RWPE2 (cell line): ENCODE measurements around the gene AXIN2.

ENCODE experiments used
- ATAC-seq: fragments of 200-7000 bp; cut with Tn5 transposase; 3 replicates; pipeline ENCODE4 v1.9.1; 2021; ENCODE audit warnings: low read depth
- DNase-seq: peaks from one replicate; pipeline ENCODE4 v3.0.0-alpha.2; 2020; ENCODE audit warnings: low spot score
- H3K27ac ChIP-seq: fragments of 450-650 bp; 2 replicates; pipeline ENCODE4 v1.5.1; 2017; ENCODE audit warnings: mild to moderate bottlenecking; ENCODE audit not compliant: poor library complexity, severe bottlenecking
- H3K27me3 ChIP-seq: fragments of 250-450 bp; sonication (Bioruptor Pico); 2 replicates; pipeline ENCODE4 v1.5.1; 2021; ENCODE audit warnings: mild to moderate bottlenecking, moderate library complexity; ENCODE audit not compliant: insufficient read depth, poor library complexity, severe bottlenecking
- H3K36me3 ChIP-seq: fragments of 250-450 bp; sonication (Bioruptor Pico); 2 replicates; pipeline ENCODE4 v1.5.1; 2020; ENCODE audit warnings: low read depth, mild to moderate bottlenecking, moderate library complexity
- H3K4me1 ChIP-seq: fragments of 250-450 bp; sonication (Bioruptor Pico); 2 replicates; pipeline ENCODE4 v1.5.1; 2021; ENCODE audit warnings: mild to moderate bottlenecking, moderate library complexity; ENCODE audit not compliant: insufficient read depth, poor library complexity, severe bottlenecking
- H3K4me3 ChIP-seq: fragments of 250-450 bp; sonication (Bioruptor Pico); 2 replicates; pipeline ENCODE4 v1.5.1; 2021; ENCODE audit warnings: mild to moderate bottlenecking, moderate library complexity; ENCODE audit not compliant: severe bottlenecking
- H3K9me3 ChIP-seq: fragments of 250-450 bp; sonication (Bioruptor Pico); 2 replicates; pipeline ENCODE4 v1.5.1; 2021; ENCODE audit warnings: mild to moderate bottlenecking, moderate library complexity; ENCODE audit not compliant: severe bottlenecking
- CTCF ChIP-seq: fragments of 450-650 bp; IDR thresholded peaks from one replicate; pipeline ENCODE4 v1.5.1; 2017; ENCODE audit warnings: mild to moderate bottlenecking, moderate library complexity; ENCODE audit not compliant: poor library complexity, severe bottlenecking

AXIN2 gene, protein sequence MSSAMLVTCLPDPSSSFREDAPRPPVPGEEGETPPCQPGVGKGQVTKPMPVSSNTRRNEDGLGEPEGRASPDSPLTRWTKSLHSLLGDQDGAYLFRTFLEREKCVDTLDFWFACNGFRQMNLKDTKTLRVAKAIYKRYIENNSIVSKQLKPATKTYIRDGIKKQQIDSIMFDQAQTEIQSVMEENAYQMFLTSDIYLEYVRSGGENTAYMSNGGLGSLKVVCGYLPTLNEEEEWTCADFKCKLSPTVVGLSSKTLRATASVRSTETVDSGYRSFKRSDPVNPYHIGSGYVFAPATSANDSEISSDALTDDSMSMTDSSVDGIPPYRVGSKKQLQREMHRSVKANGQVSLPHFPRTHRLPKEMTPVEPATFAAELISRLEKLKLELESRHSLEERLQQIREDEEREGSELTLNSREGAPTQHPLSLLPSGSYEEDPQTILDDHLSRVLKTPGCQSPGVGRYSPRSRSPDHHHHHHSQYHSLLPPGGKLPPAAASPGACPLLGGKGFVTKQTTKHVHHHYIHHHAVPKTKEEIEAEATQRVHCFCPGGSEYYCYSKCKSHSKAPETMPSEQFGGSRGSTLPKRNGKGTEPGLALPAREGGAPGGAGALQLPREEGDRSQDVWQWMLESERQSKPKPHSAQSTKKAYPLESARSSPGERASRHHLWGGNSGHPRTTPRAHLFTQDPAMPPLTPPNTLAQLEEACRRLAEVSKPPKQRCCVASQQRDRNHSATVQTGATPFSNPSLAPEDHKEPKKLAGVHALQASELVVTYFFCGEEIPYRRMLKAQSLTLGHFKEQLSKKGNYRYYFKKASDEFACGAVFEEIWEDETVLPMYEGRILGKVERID

DNA sequence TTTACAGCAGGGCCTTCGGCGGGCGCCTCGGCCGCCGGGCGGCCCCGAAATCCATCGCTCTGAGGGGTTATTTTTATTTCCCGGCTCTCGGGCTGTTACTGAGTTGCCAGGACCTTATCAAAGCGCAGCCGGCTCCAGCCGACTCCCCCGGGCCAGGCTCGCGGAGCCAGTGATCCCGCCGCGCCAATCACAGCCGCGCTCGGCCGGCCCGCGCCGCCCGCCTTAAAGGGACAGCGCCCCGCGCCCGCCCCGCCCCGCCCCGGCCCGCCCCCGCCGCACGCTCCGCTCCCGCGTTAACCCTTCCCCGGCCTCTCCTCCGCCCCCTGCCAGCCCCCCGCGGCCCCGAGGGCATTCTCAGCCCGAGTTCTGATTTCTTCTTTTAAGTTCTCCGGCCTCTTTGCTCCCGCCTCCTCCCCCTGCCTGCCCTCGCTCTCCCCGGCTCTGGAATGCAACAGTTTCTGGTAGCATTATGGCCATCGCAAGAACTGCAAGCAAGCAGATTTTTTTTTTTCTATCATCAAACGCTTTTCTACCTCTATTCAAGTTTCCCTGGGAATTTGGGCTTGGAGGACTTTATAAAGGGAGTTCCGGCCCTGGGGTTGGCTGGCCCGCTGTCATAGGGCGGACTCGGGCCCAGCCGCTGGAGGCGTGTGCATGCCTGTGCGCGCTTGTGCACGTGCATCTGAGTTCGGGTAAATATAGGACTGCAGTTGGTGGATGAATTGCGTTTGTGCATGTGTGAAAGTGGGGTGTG, at the start of gene AXIN2:
Gene AXIN2 (minus strand): TSS at position 197 of the 754 bp plus-strand sequence. CDS start 3,028 bp downstream, outside the sequence.
- Histone ChIP-seq H3K27ac (peak within 1 kb of the TSS; percentile 27), H3K27me3 (peaks cover 37% of the 10 kb centered on the region), H3K4me3 (peak within 1 kb of the TSS; percentile 46), H3K4me1 (no peaks in the 10 kb centered on the region), H3K36me3 (no peaks in the 10 kb centered on the region), H3K9me3 (no peaks in the 10 kb centered on the region)
- ATAC-seq (peak; percentile 79), DNase-seq (peak; percentile 85)
- no peak for TF ChIP-seq CTCF

GRCh38 chr17:65609749-65610148, 48.3 kb upstream of the AXIN2 start:
- ATAC-seq (no peak), DNase-seq (no peak)
- Histone ChIP-seq H3K27me3 (no peaks in the 10 kb centered on the region), H3K9me3 (no peaks in the 10 kb centered on the region), H3K4me3 (no peak overlapping the region), H3K4me1 (no peaks in the 10 kb centered on the region), H3K36me3 (no peaks in the 10 kb centered on the region), H3K27ac (no peak overlapping the region)
- no peak for TF ChIP-seq CTCF

DNA sequence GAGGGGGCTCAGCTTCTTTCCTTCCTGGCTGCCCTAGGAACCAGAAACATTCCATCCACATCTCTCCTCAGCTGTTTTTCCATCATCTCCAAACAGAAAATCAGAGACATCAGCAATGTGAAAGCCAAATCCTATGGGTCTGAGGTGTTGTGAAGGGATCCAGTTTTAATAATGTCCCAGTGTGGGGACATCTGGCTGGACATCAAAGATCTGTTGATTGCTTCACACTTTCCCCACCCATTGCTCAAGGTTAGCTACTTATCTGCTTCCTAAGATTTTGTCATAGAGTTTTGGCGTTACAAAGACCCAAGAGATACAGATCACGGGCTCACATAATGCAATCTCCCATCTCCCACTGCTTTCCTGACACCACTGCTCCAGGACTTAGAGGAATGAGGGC, 47.8 kb upstream of the AXIN2 start:
- no peak overlapping the region for H3K27ac ChIP-seq
- no peak for ATAC-seq
- H3K4me3 ChIP-seq, result no peak overlapping the region
- DNase-seq, result no peak
- TF ChIP-seq CTCF, result no peak
- no peaks in the 10 kb centered on the region for H3K27me3 ChIP-seq
- no peaks in the 10 kb centered on the region for H3K9me3 ChIP-seq
- H3K36me3 ChIP-seq, result no peaks in the 10 kb centered on the region
- H3K4me1 ChIP-seq, result no peaks in the 10 kb centered on the region

GRCh38 chr17:65604070-65604469, 42.6 kb upstream of the AXIN2 start:
- Histone ChIP-seq H3K4me1 (no peaks in the 10 kb centered on the region), H3K4me3 (no peak overlapping the region), H3K36me3 (no peaks in the 10 kb centered on the region), H3K27ac (no peak overlapping the region), H3K27me3 (peaks cover 2% of the 10 kb centered on the region), H3K9me3 (peaks cover 2% of the 10 kb centered on the region)
- no peak for ATAC-seq
- no peak for DNase-seq
- TF ChIP-seq CTCF, result no peak
